Stomach (tissue), 9 donors: Measurements from ENCODE around the gene CCDC167. TPM values are rescaled to one million over a fixed set of nuclear protein-coding genes. Genes with fewer than 3 reads are reported as not detected.

Experiments used
- DNase-seq, 2 donors: peaks; one replicate each; pipeline versions ENCODE4 v3.0.0 to v3.0.0-alpha.2; 2013 to 2019
- H3K27ac ChIP-seq, 5 donors: fragments of 200-600 bp in 4 of 5; sonication (generic) in 4 of 5; one replicate each; pipeline ENCODE4 v1.5.1; 2013 to 2019; ENCODE audit warnings: mild to moderate bottlenecking in 1 of 5, moderate library complexity in 1 of 5
- H3K27me3 ChIP-seq, 3 donors: fragments of 200-600 bp; sonication (generic); one replicate each; pipeline ENCODE4 v1.5.1; 2017 to 2019; ENCODE audit warnings: mixed run types in 1 of 3
- H3K36me3 ChIP-seq, 4 donors: fragments of 200-600 bp; sonication (generic); 1 replicate in 3 of 4; 2 replicates in 1 of 4; pipeline ENCODE4 v1.5.1; 2016 to 2019
- H3K4me1 ChIP-seq, 4 donors: fragments of 200-600 bp; sonication (generic); one replicate each; pipeline ENCODE4 v1.5.1; 2016 to 2019
- H3K4me3 ChIP-seq, 4 donors: fragments of 200-600 bp; sonication (generic) in 3 of 4; one replicate each; pipeline ENCODE4 v1.5.1; 2016 to 2019; ENCODE audit warnings: mild to moderate bottlenecking in 1 of 4
- H3K9me3 ChIP-seq, 4 donors: fragments of 200-600 bp; sonication (generic); one replicate each; pipeline ENCODE4 v1.5.1; 2016 to 2019
- CTCF ChIP-seq, 7 experiments: fragments of 450-650 bp in 4 of 7; fragments of 200-600 bp in 3 of 7; sonication (generic) in 3 of 7; IDR thresholded peaks; one replicate each; pipeline ENCODE4 v1.5.1; 2016 to 2019; ENCODE audit warnings: antibody characterized with exemption in 7 of 7, control low read depth in 2 of 7, mild to moderate bottlenecking in 1 of 7
- EP300 ChIP-seq: sonication (generic); formaldehyde crosslinking; IDR thresholded peaks from one replicate; pipeline ENCODE4 v1.6.1; 2017; ENCODE audit warnings: antibody characterized with exemption
- POLR2A ChIP-seq, 4 donors: fragments of 450-650 bp; IDR thresholded peaks; one replicate each; pipeline ENCODE4 v1.6.1; 2016; ENCODE audit warnings: antibody characterized with exemption in 4 of 4, control low read depth in 2 of 4, mild to moderate bottlenecking in 1 of 4, moderate library complexity in 1 of 4
- POLR2AphosphoS5 ChIP-seq, 3 donors: sonication (generic); formaldehyde crosslinking; IDR thresholded peaks; one replicate each; pipeline ENCODE4 v1.6.1; 2016; ENCODE audit warnings: antibody characterized with exemption in 3 of 3
- WGBS, 5 donors: extraction: QIAGEN DNeasy Blood & Tissue Kit in 3 of 5; methylation state at CpG; one replicate each; pipeline versions ENCODE4 v1.1.5 to v1.1.7; 2013 to 2018; 5-methylcytosine and 5-hydroxymethylcytosine counted together
- intact Hi-C: fragments of 100-400 bp; cut with DNase I; formaldehyde crosslinking; loops from one replicate; pipeline ENCODE4 v1.15.1; 2023; ENCODE audit warnings: low total_unique reads
- polyA plus RNA-seq, 3 donors: library from polyadenylated mRNA; stranded (reverse); fragments of 200-250 nt; gene quantifications; one replicate each; pipeline ENCODE4 v1.2.3, GENCODE V29; 2013
- total RNA-seq, 5 donors: library from RNA; depleted of rRNA; stranded (reverse); fragments of >200 nt; gene quantifications; one replicate each; pipeline versions ENCODE4 v1.1.0 to v1.2.3, GENCODE V29; 2014 to 2016
- donor health status: healthy with polysubstance abuse.
- donor health status: Bipolar disorder and iron deficiency.
- donor health status: healthy.

The CCDC167 gene
- total and polyA plus RNA-seq, 8 donors: 4.2 to 47.8 (median 42.5) TPM; not detected in 1

- Histone ChIP-seq H3K4me3 (no peak overlapping the region), H3K36me3 (peaks cover 41 to 90% (median 82%) of the 10 kb centered on the region in 4 donors), H3K27me3 (no peaks in the 10 kb centered on the region), H3K27ac (no peak overlapping the region), H3K4me1 (peaks cover 0 to 11% (median 5%) of the 10 kb centered on the region in 4 donors), H3K9me3 (no peaks in the 10 kb centered on the region)
- no peak for TF ChIP-seq CTCF (IDR thresholded peaks at IDR 0.05)
- no peak for TF ChIP-seq POLR2A (IDR thresholded peaks at IDR 0.05)
- no peak for TF ChIP-seq POLR2AphosphoS5 (IDR thresholded peaks at IDR 0.05)
- TF ChIP-seq EP300: no peak
- intact Hi-C loops: loop anchor here (10.0 kb wide), 2 partner anchors 83 to 213 kb away; partner anchors contain the start of gene MDGA1
- DNase-seq: no peak
- WGBS, 5 donors: 74 to 79% (median 77%) methylated on average over 15 of the region's 15 CpGs
Observed at GRCh38 chr6:37481711-37482605, 17.7 kb downstream of the CCDC167 start.

- Histone ChIP-seq H3K27me3 (no peaks in the 10 kb centered on the region), H3K4me3 (no peak overlapping the region), H3K27ac (no peak overlapping the region), H3K36me3 (peaks cover 48 to 93% (median 89%) of the 10 kb centered on the region in 4 donors), H3K9me3 (no peaks in the 10 kb centered on the region), H3K4me1 (peaks cover 0 to 11% (median 5%) of the 10 kb centered on the region in 4 donors)
- TF ChIP-seq CTCF (IDR thresholded peaks at IDR 0.05) (no peak), POLR2A (IDR thresholded peaks at IDR 0.05) (no peak), POLR2AphosphoS5 (IDR thresholded peaks at IDR 0.05) (no peak), EP300 (no peak)
- DNase-seq: no peak
- 46 to 59% (median 53%) methylated on average over 5 to 7 of the region's 7 CpGs for WGBS, 5 donors
- intact Hi-C loops: loop anchor here (10.0 kb wide), 2 partner anchors 84 to 214 kb away; partner anchors contain the start of gene MDGA1
Observed at GRCh38 chr6:37480951-37481534, 18.6 kb downstream of the CCDC167 start.

GRCh38 chr6:37480118-37480736 is 19.5 kb downstream of the CCDC167 start:
- H3K4me1 ChIP-seq: peaks cover 0 to 11% (median 5%) of the 10 kb centered on the region in 4 donors
- H3K27ac ChIP-seq: no peak overlapping the region
- H3K27me3 ChIP-seq: no peaks in the 10 kb centered on the region
- no peak for DNase-seq
- TF ChIP-seq CTCF (IDR thresholded peaks at IDR 0.05): no peak
- H3K36me3 ChIP-seq: peaks cover 56 to 95% (median 91%) of the 10 kb centered on the region in 4 donors
- H3K4me3 ChIP-seq: no peak overlapping the region
- WGBS, 5 donors: 71 to 88% (median 77%) methylated on average over 1 of the region's 1 CpG; no CpG with 5 or more reads in 1 of the 5 donors
- no peaks in the 10 kb centered on the region for H3K9me3 ChIP-seq
- intact Hi-C loops: loop anchor here (10.0 kb wide), 2 partner anchors 85 to 215 kb away; partner anchors contain the start of gene MDGA1

GRCh38 chr6:37479266-37479854 is 20.3 kb downstream of the CCDC167 start:
- H3K27ac ChIP-seq: no peak overlapping the region
- 78 to 97% (median 93%) methylated on average over 5 to 6 of the region's 6 CpGs for WGBS, 5 donors
- H3K27me3 ChIP-seq: no peaks in the 10 kb centered on the region
- no peak for DNase-seq
- peaks cover 0 to 11% (median 5%) of the 10 kb centered on the region in 4 donors for H3K4me1 ChIP-seq
- no peak overlapping the region for H3K4me3 ChIP-seq
- intact Hi-C loops: no loop called here
- H3K9me3 ChIP-seq: no peaks in the 10 kb centered on the region
- H3K36me3 ChIP-seq: peaks cover 65 to 98% (median 97%) of the 10 kb centered on the region in 4 donors
- TF ChIP-seq EP300 (no peak), CTCF (IDR thresholded peaks at IDR 0.05) (no peak), POLR2AphosphoS5 (IDR thresholded peaks at IDR 0.05) (no peak), POLR2A (IDR thresholded peaks at IDR 0.05) (no peak)
